ENCODE results near the gene RPL37. TPM values are rescaled to one million over a fixed set of nuclear protein-coding genes. Genes with fewer than 3 reads are reported as not detected.

Gene RPL37
- total RNA-seq, 1 donor from 2014 or later = 840 TPM

DNA sequence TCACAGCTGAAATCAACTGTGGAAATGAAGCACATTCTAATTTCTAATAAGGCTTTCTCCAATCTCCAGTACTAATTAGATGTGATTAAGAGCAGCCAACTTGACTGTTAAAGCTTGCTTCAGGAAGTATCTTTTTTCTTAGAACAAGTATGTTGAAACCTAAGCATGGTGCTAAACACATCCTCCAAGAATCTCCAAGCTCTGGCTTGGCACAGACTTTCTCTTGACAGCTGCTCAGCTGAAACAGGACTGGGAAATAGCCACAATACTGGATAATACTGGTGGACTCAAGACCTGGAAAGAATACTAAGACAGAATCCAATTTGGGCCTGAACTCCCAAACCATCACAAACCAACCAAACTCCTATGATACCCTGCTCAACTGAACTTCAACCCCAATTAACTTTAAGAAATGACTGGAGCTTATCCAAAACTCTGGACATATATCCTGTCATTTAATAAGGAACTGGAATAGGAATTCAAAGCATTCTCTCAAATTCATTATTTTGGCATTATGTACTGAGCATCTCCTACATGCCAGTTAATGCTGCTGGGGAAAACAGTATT is 53.1 kb downstream of the RPL37 start:
- Mint-ChIP-seq H3K27ac (ENCODE audit: unreplicated experiment) (no peak overlapping the region), H3K9me3 (ENCODE audit: unreplicated experiment) (peaks cover 1% of the 10 kb centered on the region), H3K4me3 (ENCODE audit: unreplicated experiment) (no peak overlapping the region), H3K27me3 (ENCODE audit: unreplicated experiment) (peaks cover 2% of the 10 kb centered on the region), H3K36me3 (ENCODE audit: unreplicated experiment) (peaks cover 9% of the 10 kb centered on the region), H3K4me1 (ENCODE audit: low read depth, unreplicated experiment) (no peaks in the 10 kb centered on the region)
- no peak for DNase-seq
- TF ChIP-seq CTCF (IDR thresholded peaks at IDR 0.05; ENCODE audit: partially characterized antibody, unreplicated experiment) = no peak

DNA sequence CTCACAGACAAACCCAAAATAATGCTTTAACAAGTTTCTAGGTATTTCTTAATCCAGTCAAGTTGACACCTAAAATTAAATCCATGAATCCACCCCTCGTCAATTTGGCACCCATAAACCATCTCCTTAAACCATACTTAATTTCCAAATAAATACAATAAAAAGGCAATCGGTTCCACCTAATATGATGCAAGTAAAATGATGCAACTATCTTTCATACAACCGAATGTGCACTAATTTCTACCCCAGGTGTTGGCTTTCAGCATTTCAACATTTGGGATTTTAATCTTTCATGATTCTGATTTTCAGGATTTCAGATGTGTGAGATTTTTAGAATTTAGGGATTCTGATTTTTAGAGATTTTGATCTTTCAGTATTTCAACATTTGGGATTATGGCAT is 54.2 kb downstream of the RPL37 start:
- peaks cover 1% of the 10 kb centered on the region for H3K9me3 Mint-ChIP-seq (ENCODE audit: unreplicated experiment)
- no peak overlapping the region for H3K4me3 Mint-ChIP-seq (ENCODE audit: unreplicated experiment)
- DNase-seq = no peak
- H3K27ac Mint-ChIP-seq (ENCODE audit: unreplicated experiment) = no peak overlapping the region
- H3K27me3 Mint-ChIP-seq (ENCODE audit: unreplicated experiment) = peaks cover 2% of the 10 kb centered on the region
- no peak for TF ChIP-seq CTCF (IDR thresholded peaks at IDR 0.05; ENCODE audit: partially characterized antibody, unreplicated experiment)
- H3K4me1 Mint-ChIP-seq (ENCODE audit: low read depth, unreplicated experiment) = peaks cover 2% of the 10 kb centered on the region
- peaks cover 4% of the 10 kb centered on the region for H3K36me3 Mint-ChIP-seq (ENCODE audit: unreplicated experiment)

DNA sequence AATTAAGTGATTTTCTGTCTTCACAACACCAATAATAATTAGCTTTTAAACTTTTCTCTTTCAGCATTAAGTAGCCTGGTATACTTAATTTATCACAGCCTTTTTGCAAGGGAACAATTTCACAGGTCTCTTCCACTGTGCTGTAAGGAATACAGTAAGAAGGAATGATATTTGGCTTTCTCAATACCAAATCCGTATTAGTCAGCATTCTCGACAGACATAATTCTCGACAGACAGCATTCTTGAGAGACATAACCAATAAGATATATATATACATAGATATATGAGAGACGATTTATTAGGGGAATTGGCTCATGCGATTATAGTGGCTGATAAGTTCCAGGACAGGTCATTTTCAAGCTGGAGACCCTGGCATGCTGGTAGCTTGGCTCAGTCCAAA is 54.8 kb downstream of the RPL37 start:
- TF ChIP-seq CTCF (IDR thresholded peaks at IDR 0.05; ENCODE audit: partially characterized antibody, unreplicated experiment) = no peak

DNA sequence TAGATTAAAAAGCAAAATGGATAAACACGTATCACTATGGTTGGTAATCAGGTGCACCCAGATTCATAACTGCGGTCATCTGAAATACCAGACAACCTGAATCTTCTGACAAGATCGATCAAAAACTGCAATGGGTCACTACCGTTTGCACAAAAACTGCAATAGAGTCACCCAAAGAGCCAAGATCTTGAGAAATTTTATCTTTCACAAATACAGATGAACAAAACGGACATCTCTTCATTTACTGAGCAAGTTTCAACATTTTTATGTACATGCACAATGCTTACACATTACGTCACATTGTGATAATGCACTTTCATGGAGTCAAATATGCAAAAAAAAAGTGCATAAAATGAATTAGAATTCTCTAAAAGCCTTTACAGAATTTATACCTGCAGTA is 55.5 kb downstream of the RPL37 start:
- no peak for TF ChIP-seq CTCF (IDR thresholded peaks at IDR 0.05; ENCODE audit: partially characterized antibody, unreplicated experiment)
- no peak overlapping the region for H3K4me3 Mint-ChIP-seq (ENCODE audit: unreplicated experiment)
- H3K27ac Mint-ChIP-seq (ENCODE audit: unreplicated experiment) = no peak overlapping the region
- H3K4me1 Mint-ChIP-seq (ENCODE audit: low read depth, unreplicated experiment) = peaks cover 2% of the 10 kb centered on the region
- H3K36me3 Mint-ChIP-seq (ENCODE audit: unreplicated experiment) = no peaks in the 10 kb centered on the region
- H3K27me3 Mint-ChIP-seq (ENCODE audit: unreplicated experiment) = no peaks in the 10 kb centered on the region
- DNase-seq = no peak
- H3K9me3 Mint-ChIP-seq (ENCODE audit: unreplicated experiment) = peaks cover 1% of the 10 kb centered on the region

More for the DNA sequence above, 54.8 kb downstream of the RPL37 start:
- Mint-ChIP-seq H3K36me3 (ENCODE audit: unreplicated experiment) (no peaks in the 10 kb centered on the region), H3K27me3 (ENCODE audit: unreplicated experiment) (no peaks in the 10 kb centered on the region), H3K4me3 (ENCODE audit: unreplicated experiment) (no peak overlapping the region), H3K4me1 (ENCODE audit: low read depth, unreplicated experiment) (peaks cover 2% of the 10 kb centered on the region), H3K27ac (ENCODE audit: unreplicated experiment) (no peak overlapping the region), H3K9me3 (ENCODE audit: unreplicated experiment) (peaks cover 1% of the 10 kb centered on the region)
- no peak for DNase-seq

DNA sequence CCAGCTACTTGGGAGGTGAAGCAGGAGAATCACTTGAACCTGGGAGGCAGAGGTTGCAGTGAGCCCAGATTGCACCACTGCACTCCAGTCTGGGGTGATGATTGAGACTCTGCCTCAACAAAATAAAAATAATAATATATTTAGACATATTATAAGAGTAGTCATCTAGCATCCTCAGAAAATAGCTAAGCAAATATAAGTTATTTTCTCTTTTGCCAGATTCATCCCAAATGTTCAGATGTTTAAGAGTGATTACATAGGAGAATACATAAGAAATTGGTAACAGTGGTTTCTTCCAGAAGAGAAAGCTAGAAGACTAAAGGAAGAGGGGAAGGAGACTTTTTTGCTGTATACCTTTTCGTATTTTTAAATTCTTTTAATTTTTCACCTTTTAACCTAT is 56.9 kb downstream of the RPL37 start:
- peaks cover 1% of the 10 kb centered on the region for H3K9me3 Mint-ChIP-seq (ENCODE audit: unreplicated experiment)
- no peak overlapping the region for H3K27ac Mint-ChIP-seq (ENCODE audit: unreplicated experiment)
- no peaks in the 10 kb centered on the region for H3K27me3 Mint-ChIP-seq (ENCODE audit: unreplicated experiment)
- peaks cover 2% of the 10 kb centered on the region for H3K4me1 Mint-ChIP-seq (ENCODE audit: low read depth, unreplicated experiment)
- TF ChIP-seq CTCF (IDR thresholded peaks at IDR 0.05; ENCODE audit: partially characterized antibody, unreplicated experiment) = no peak
- no peaks in the 10 kb centered on the region for H3K36me3 Mint-ChIP-seq (ENCODE audit: unreplicated experiment)
- DNase-seq = no peak
- no peak overlapping the region for H3K4me3 Mint-ChIP-seq (ENCODE audit: unreplicated experiment)

All from glutamatergic neuron (in vitro differentiated cells).